Panc1 (cell line): Measurements from ENCODE around the gene POU4F3. TPM values are rescaled to one million over a fixed set of nuclear protein-coding genes. Genes with fewer than 3 reads are reported as not detected.
A peak's percentile ranks its signal among the peaks of the same experiment; 100 is the strongest.

ENCODE experiments used
- ATAC-seq: fragments of 200-7000 bp; cut with Tn5 transposase; 2 replicates; pipeline ENCODE4 v1.9.1; 2020; ENCODE audit warnings: mild to moderate bottlenecking, moderate library complexity
- BruUV-seq: library from RNA; stranded (reverse); fragments of 400-500 nt; replicated peaks from 2 replicates; lab custom pipeline; 2021; lab: Mats Ljungman, UMichigan
- CTCF ChIA-PET: fragments of 300-600 bp; sonication (Branson Sonifier 250); formaldehyde crosslinking; loops from one replicate; lab custom pipeline; 2022; ENCODE audit warnings: antibody characterized with exemption; lab: Charles Lee
- POLR2A ChIA-PET: fragments of 300-600 bp; sonication (Branson Sonifier 250); formaldehyde crosslinking; loops from one replicate; lab custom pipeline; 2022; ENCODE audit warnings: antibody characterized with exemption; lab: Charles Lee
- DNase-seq: peaks from one replicate; pipeline ENCODE4 v3.0.0-alpha.2; 2010; ENCODE audit warnings: low read depth, low spot score
- H3K27ac ChIP-seq: 2 replicates; pipeline ENCODE4 v1.5.1; 2011; ENCODE audit warnings: mild to moderate bottlenecking, low read length, inconsistent platforms
- H3K27me3 ChIP-seq: fragments of 200-500 bp; sonication (Bioruptor generic); 2 replicates; pipeline ENCODE4 v1.6.0; 2014; ENCODE audit warnings: low read length, inconsistent platforms; ENCODE audit not compliant: control insufficient read depth, insufficient read depth
- H3K36me3 ChIP-seq: fragments of 200-500 bp; sonication (Bioruptor generic); 2 replicates; pipeline ENCODE4 v1.5.1; 2014; ENCODE audit warnings: inconsistent platforms, mild to moderate bottlenecking, low read length, moderate library complexity; ENCODE audit not compliant: control insufficient read depth, insufficient read depth
- H3K4me1 ChIP-seq: 2 replicates; pipeline ENCODE4 v1.5.1; 2011; ENCODE audit warnings: inconsistent platforms, mild to moderate bottlenecking, low read length, moderate library complexity; ENCODE audit not compliant: control insufficient read depth, insufficient read depth
- H3K4me3 ChIP-seq, 2 experiments: 2 replicates each; pipeline ENCODE4 v1.5.1; 2011 to 2012; ENCODE audit warnings: low read depth in 2 of 2, low read length in 2 of 2, mild to moderate bottlenecking in 2 of 2, inconsistent platforms in 1 of 2, moderate library complexity in 1 of 2
- H3K9me3 ChIP-seq: fragments of 200-500 bp; sonication (Bioruptor generic); 2 replicates; pipeline ENCODE4 v1.5.1; 2014; ENCODE audit warnings: low read depth, mild to moderate bottlenecking, inconsistent platforms, low read length, moderate library complexity; ENCODE audit not compliant: control insufficient read depth, insufficient read depth
- POLR2AphosphoS5 ChIP-seq: IDR thresholded peaks from 2 replicates; pipeline ENCODE4 v1.6.1; 2012; ENCODE audit warnings: mild to moderate bottlenecking, low read depth, low read length, moderate library complexity
- REST ChIP-seq, 2 experiments: IDR thresholded peaks; 2 replicates each; pipeline ENCODE4 v1.6.1; 2011 to 2012; ENCODE audit warnings: low read depth in 2 of 2, control low read depth in 1 of 2, low read length in 1 of 2, mild to moderate bottlenecking in 1 of 2, moderate library complexity in 1 of 2; ENCODE audit not compliant: insufficient read depth in 1 of 2
- SIN3A ChIP-seq: IDR thresholded peaks from 2 replicates; pipeline ENCODE4 v1.6.1; 2012; ENCODE audit warnings: low read depth, mild to moderate bottlenecking, low read length, moderate library complexity, borderline replicate concordance; ENCODE audit not compliant: insufficient read depth
- TCF7L2 ChIP-seq: IDR thresholded peaks from 2 replicates; pipeline ENCODE4 v1.6.1; 2011; ENCODE audit warnings: mild to moderate bottlenecking, low read depth, low read length, inconsistent platforms
- in situ Hi-C: cut with HindIII; loops from 2 replicates; pipeline ENCODE4 v1.10.0; 2016; ENCODE audit warnings: low sequenced_read_pairs, low pct_unique_long_range_greater_than_20kb
- intact Hi-C: fragments of 100-400 bp; cut with micrococcal nuclease; formaldehyde crosslinking; loops from one replicate; pipeline ENCODE4 v1.10.0; 2022; ENCODE audit not compliant: unreplicated experiment
- total RNA-seq: library from RNA; stranded (reverse); gene quantifications from one replicate; pipeline ENCODE4 v1.2.1, GENCODE V29; 2021; ENCODE audit not compliant: unreplicated experiment
- TF ChIP-seq, protein P1 (sequence below): fragments of 450-650 bp; IDR thresholded peaks from 2 replicates; pipeline ENCODE4 v1.5.1; 2017; ENCODE audit warnings: mild to moderate bottlenecking

Gene POU4F3
- total RNA-seq, 1 experiment from 2014 or later: 0.15 TPM

DNA sequence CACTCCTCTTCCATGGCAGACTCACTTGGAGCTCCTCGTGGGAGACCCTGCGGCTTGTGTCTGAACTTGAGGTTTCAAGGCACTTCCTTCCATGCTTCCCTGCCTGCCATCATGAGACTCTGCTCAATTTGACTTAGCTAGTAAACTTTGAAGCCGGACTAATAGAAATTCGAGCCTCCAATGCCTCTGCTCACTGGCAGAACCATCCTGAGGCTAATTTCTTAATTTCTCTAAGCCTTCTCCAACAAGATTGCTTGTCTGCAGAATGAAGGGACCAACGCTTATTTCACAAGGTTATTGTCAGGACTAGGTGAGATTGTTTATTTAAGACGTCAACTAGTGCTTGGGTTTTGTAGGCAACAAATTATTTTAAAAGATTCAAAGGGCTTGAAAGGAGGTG lies 3.2 kb downstream of the POU4F3 start:
- ATAC-seq: no peak
- BruUV-seq: no TSS peak
- intact Hi-C loops (no loop called here), in situ Hi-C loops (no loop called here)
- TF ChIP-seq SIN3A (no peak), POLR2AphosphoS5 (no peak), REST (IDR thresholded peaks at IDR 0.05; ENCODE audit: insufficient read depth in 1 of 2, low read depth in 2 of 2, low read length in 1 of 2) (0 out of 4 replicates have a peak, but pooled peaks of 1 of the 2 experiments have one; percentile 14), TCF7L2 (no peak)
- TF ChIP-seq, protein P1, sequence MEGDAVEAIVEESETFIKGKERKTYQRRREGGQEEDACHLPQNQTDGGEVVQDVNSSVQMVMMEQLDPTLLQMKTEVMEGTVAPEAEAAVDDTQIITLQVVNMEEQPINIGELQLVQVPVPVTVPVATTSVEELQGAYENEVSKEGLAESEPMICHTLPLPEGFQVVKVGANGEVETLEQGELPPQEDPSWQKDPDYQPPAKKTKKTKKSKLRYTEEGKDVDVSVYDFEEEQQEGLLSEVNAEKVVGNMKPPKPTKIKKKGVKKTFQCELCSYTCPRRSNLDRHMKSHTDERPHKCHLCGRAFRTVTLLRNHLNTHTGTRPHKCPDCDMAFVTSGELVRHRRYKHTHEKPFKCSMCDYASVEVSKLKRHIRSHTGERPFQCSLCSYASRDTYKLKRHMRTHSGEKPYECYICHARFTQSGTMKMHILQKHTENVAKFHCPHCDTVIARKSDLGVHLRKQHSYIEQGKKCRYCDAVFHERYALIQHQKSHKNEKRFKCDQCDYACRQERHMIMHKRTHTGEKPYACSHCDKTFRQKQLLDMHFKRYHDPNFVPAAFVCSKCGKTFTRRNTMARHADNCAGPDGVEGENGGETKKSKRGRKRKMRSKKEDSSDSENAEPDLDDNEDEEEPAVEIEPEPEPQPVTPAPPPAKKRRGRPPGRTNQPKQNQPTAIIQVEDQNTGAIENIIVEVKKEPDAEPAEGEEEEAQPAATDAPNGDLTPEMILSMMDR: no peak
- peaks cover 12% of the 10 kb centered on the region for H3K4me1 ChIP-seq
- peaks cover 20% of the 10 kb centered on the region for H3K27me3 ChIP-seq
- H3K9me3 ChIP-seq: no peaks in the 10 kb centered on the region
- no peak overlapping the region for H3K27ac ChIP-seq
- CTCF ChIA-PET: interaction anchor here (0.6 kb wide), 1 partner anchor 95 kb away, joined by 3 read pairs; no protein-coding TSS in a partner anchor
- no peak overlapping the region for H3K4me3 ChIP-seq
- DNase-seq: no peak
- no peaks in the 10 kb centered on the region for H3K36me3 ChIP-seq
- POLR2A ChIA-PET: no interaction called here

DNA sequence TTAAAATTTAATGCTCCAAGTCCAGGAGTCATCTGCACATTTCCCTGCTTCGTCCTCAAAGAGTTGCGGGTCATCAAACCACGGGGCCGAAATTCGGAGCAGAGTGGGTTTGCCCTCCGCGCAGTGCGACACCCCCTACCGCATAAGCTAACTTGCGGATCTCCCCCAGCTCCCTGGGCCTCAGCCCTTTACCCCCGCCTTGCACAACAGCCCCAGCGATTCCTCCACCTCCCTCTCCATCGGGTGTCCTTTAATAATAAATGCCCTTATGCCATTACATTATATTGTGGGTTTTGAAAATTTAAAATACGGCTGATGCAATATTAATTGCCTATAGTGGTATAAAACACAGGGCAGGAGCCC lies 3.9 kb downstream of the POU4F3 start:
- no TSS peak for BruUV-seq

More for the DNA sequence above, 3.9 kb downstream of the POU4F3 start:
- Histone ChIP-seq H3K4me3 (no peak overlapping the region; a peak in 1 of 4 replicates), H3K9me3 (no peaks in the 10 kb centered on the region), H3K36me3 (no peaks in the 10 kb centered on the region), H3K27me3 (peaks cover 18% of the 10 kb centered on the region), H3K27ac (no peak overlapping the region), H3K4me1 (peaks cover 7% of the 10 kb centered on the region)
- no peak for DNase-seq
- POLR2A ChIA-PET: no interaction called here
- TF ChIP-seq POLR2AphosphoS5 (no peak), SIN3A (no peak), REST (IDR thresholded peaks at IDR 0.05; ENCODE audit: insufficient read depth in 1 of 2, low read depth in 2 of 2, low read length in 1 of 2) (no peak), TCF7L2 (no peak)
- TF ChIP-seq, protein P1: no peak
- no peak for ATAC-seq
- intact Hi-C loops: no loop called here
- in situ Hi-C loops: no loop called here
- CTCF ChIA-PET: interaction anchor here (0.6 kb wide), 1 partner anchor 96 kb away, joined by 3 read pairs; no protein-coding TSS in a partner anchor
